Measurements from ENCODE around the gene BCL2. TPM values are rescaled to one million over a fixed set of nuclear protein-coding genes. Genes with fewer than 3 reads are reported as not detected.

The BCL2 gene
- total RNA-seq, 1 donor from 2014 or later, result 5.2 TPM

GRCh38 chr18:63315131-63315662, 4.4 kb downstream of the BCL2 start:
- no peak for DNase-seq (ENCODE audit: low read depth)
- Histone ChIP-seq H3K4me3 (ENCODE audit: low read depth, low read length) (no peak overlapping the region), H3K27me3 (ENCODE audit: control insufficient read depth, insufficient read depth, low read length) (peaks cover 2% of the 10 kb centered on the region), H3K36me3 (ENCODE audit: control insufficient read depth, insufficient read depth, low read length) (no peaks in the 10 kb centered on the region)
- TF ChIP-seq CTCF (IDR thresholded peaks at IDR 0.05; ENCODE audit: insufficient read depth, low read length, poor library complexity, severe bottlenecking), result no peak

GRCh38 chr18:63314062-63314790, 5.3 kb downstream of the BCL2 start:
- peaks cover 2% of the 10 kb centered on the region for H3K27me3 ChIP-seq (ENCODE audit: control insufficient read depth, insufficient read depth, low read length)

GRCh38 chr18:63313396-63313917, 6.1 kb downstream of the BCL2 start:
- DNase-seq (ENCODE audit: low read depth), result no peak
- no peak for TF ChIP-seq CTCF (IDR thresholded peaks at IDR 0.05; ENCODE audit: insufficient read depth, low read length, poor library complexity, severe bottlenecking)

More at GRCh38 chr18:63314062-63314790, 5.3 kb downstream of the BCL2 start:
- no peak overlapping the region for H3K4me3 ChIP-seq (ENCODE audit: low read depth, low read length)
- no peak for TF ChIP-seq CTCF (IDR thresholded peaks at IDR 0.05; ENCODE audit: insufficient read depth, low read length, poor library complexity, severe bottlenecking)
- DNase-seq (ENCODE audit: low read depth), result no peak
- no peaks in the 10 kb centered on the region for H3K36me3 ChIP-seq (ENCODE audit: control insufficient read depth, insufficient read depth, low read length)

GRCh38 chr18:63312737-63313395, 6.7 kb downstream of the BCL2 start:
- peaks cover under 1% of the 10 kb centered on the region for H3K27me3 ChIP-seq (ENCODE audit: control insufficient read depth, insufficient read depth, low read length)
- H3K4me3 ChIP-seq (ENCODE audit: low read depth, low read length), result no peak overlapping the region
- TF ChIP-seq CTCF (IDR thresholded peaks at IDR 0.05; ENCODE audit: insufficient read depth, low read length, poor library complexity, severe bottlenecking), result no peak
- DNase-seq (ENCODE audit: low read depth), result no peak
- no peaks in the 10 kb centered on the region for H3K36me3 ChIP-seq (ENCODE audit: control insufficient read depth, insufficient read depth, low read length)

More at GRCh38 chr18:63313396-63313917, 6.1 kb downstream of the BCL2 start:
- Histone ChIP-seq H3K27me3 (ENCODE audit: control insufficient read depth, insufficient read depth, low read length) (peaks cover 2% of the 10 kb centered on the region), H3K36me3 (ENCODE audit: control insufficient read depth, insufficient read depth, low read length) (no peaks in the 10 kb centered on the region), H3K4me3 (ENCODE audit: low read depth, low read length) (no peak overlapping the region)

- no peak for TF ChIP-seq CTCF (IDR thresholded peaks at IDR 0.05; ENCODE audit: insufficient read depth, low read length, poor library complexity, severe bottlenecking)
- no peaks in the 10 kb centered on the region for H3K27me3 ChIP-seq (ENCODE audit: control insufficient read depth, insufficient read depth, low read length)
- no peak overlapping the region for H3K4me3 ChIP-seq (ENCODE audit: low read depth, low read length)
- no peaks in the 10 kb centered on the region for H3K36me3 ChIP-seq (ENCODE audit: control insufficient read depth, insufficient read depth, low read length)
- DNase-seq (ENCODE audit: low read depth), result no peak
Observed at GRCh38 chr18:63312019-63312409, 7.6 kb downstream of the BCL2 start.
